ENCODE measurements around the gene PLAAT2.

PLAAT2 gene

GRCh38 chr11:63569570-63569969 is 6.4 kb upstream of the PLAAT2 start:
- TF ChIP-seq ZNF565 (CRISPR knock-in tag; conservative IDR thresholded peaks at IDR 0.05; ENCODE audit: low read depth), result no peak
- TF ChIP-seq CSDC2 (CRISPR knock-in tag; IDR thresholded peaks at IDR 0.05), result no peak
- no peak for TF ChIP-seq TSHZ2 (CRISPR knock-in tag; IDR thresholded peaks at IDR 0.05)
- no peak for TF ChIP-seq ZFP30 (CRISPR knock-in tag; IDR thresholded peaks at IDR 0.05)
- TF ChIP-seq TOX (CRISPR knock-in tag; IDR thresholded peaks at IDR 0.05; ENCODE audit: borderline replicate concordance), result no peak
- TF ChIP-seq POU6F1 (CRISPR knock-in tag; IDR thresholded peaks at IDR 0.05; ENCODE audit: borderline replicate concordance, low read depth), result no peak
- no peak for TF ChIP-seq SNAI2 (CRISPR knock-in tag; IDR thresholded peaks at IDR 0.05)
- ATAC-seq, result no peak

GRCh38 chr11:63567044-63567840 is 4.1 kb upstream of the PLAAT2 start:
- TF ChIP-seq BACH2 (CRISPR knock-in tag; IDR thresholded peaks at IDR 0.05; ENCODE audit: borderline replicate concordance), result no peak
- TF ChIP-seq ISL1 (CRISPR knock-in tag; IDR thresholded peaks at IDR 0.05), result 0 out of 2 replicates have a peak, but pooled peaks have one; percentile 17
- peak; percentile 96 for ATAC-seq

- TF ChIP-seq TCF4 (CRISPR knock-in tag; IDR thresholded peaks at IDR 0.05; ENCODE audit: borderline replicate concordance) (no peak), ISL1 (CRISPR knock-in tag; IDR thresholded peaks at IDR 0.05) (no peak), ZC3H10 (CRISPR knock-in tag; IDR thresholded peaks at IDR 0.05) (no peak), ZFP3 (CRISPR knock-in tag; IDR thresholded peaks at IDR 0.05) (no peak), CREB5 (CRISPR knock-in tag; IDR thresholded peaks at IDR 0.05; ENCODE audit: low read depth) (no peak), ZNF565 (CRISPR knock-in tag; conservative IDR thresholded peaks at IDR 0.05; ENCODE audit: low read depth) (no peak), ZFP30 (CRISPR knock-in tag; IDR thresholded peaks at IDR 0.05) (no peak), OSR1 (CRISPR knock-in tag; IDR thresholded peaks at IDR 0.05) (no peak), BACH2 (CRISPR knock-in tag; IDR thresholded peaks at IDR 0.05; ENCODE audit: borderline replicate concordance) (no peak), TSHZ2 (CRISPR knock-in tag; IDR thresholded peaks at IDR 0.05) (no peak), PATZ1 (CRISPR knock-in tag; IDR thresholded peaks at IDR 0.05; ENCODE audit: borderline replicate concordance) (no peak), ZNF8 (CRISPR knock-in tag; IDR thresholded peaks at IDR 0.05) (no peak), TOX (CRISPR knock-in tag; IDR thresholded peaks at IDR 0.05; ENCODE audit: borderline replicate concordance) (no peak), ZNF70 (CRISPR knock-in tag; IDR thresholded peaks at IDR 0.05) (no peak), GLIS3 (CRISPR knock-in tag; IDR thresholded peaks at IDR 0.05) (no peak), RARB (CRISPR knock-in tag; IDR thresholded peaks at IDR 0.05) (no peak), ARNTL (CRISPR knock-in tag; IDR thresholded peaks at IDR 0.05; ENCODE audit: borderline replicate concordance, low read depth) (no peak), CSRNP3 (CRISPR knock-in tag; IDR thresholded peaks at IDR 0.05) (no peak)
- ATAC-seq, result no peak
These were observed 1.7 kb upstream of the PLAAT2 start for GRCh38 chr11:63564784-63565350.
